ENCODE results near the gene CCDC51. TPM values are rescaled to one million over a fixed set of nuclear protein-coding genes. Genes with fewer than 3 reads are reported as not detected.
"Not testable (repeated sequence)": the region's sequence is repeated elsewhere in the genome, so short reads cannot be mapped to it uniquely, and the experiment has no call there.

The CCDC51 gene, protein sequence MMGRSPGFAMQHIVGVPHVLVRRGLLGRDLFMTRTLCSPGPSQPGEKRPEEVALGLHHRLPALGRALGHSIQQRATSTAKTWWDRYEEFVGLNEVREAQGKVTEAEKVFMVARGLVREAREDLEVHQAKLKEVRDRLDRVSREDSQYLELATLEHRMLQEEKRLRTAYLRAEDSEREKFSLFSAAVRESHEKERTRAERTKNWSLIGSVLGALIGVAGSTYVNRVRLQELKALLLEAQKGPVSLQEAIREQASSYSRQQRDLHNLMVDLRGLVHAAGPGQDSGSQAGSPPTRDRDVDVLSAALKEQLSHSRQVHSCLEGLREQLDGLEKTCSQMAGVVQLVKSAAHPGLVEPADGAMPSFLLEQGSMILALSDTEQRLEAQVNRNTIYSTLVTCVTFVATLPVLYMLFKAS
- polyA plus RNA-seq, result 10 to 100 TPM in 1 of 2 donors, 1 to 10 TPM in 1; 7.0 to 15.5 TPM

DNA sequence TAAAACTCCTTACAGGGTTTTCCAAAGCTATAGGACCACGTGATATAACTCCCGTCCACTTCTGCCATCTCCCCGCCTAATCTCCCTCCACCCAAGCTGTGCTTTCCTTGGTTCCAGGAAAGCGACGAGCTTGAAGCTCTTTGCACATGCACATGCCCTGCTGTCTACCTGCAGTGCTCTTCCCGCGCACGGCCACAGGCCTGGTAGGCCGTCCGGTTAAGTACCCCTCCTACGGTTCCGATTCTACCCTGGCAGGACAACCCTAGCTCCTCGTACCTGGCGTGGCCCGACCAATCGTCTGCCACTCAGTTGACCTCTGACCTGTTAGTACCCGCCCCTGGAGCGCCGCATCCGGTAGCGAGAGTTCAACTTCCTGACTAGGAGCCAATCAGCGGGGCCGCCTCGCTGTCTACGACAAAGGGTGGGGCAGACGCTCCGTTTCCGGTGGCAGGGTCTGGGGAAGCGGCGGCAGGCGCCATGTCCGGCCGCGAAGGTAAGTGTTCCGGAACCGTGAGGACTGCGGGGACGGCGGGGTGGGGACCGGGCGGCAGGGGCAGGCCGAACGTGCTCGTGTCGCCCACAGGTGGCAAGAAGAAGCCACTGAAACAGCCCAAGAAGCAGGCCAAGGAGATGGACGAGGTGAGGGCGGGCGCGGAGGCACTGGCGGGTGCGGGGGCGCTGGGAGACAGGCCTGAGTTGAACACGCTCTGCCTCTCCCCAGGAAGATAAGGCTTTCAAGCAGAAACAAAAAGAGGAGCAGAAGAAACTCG lies at the start of gene CCDC51, which contains the start of gene TMA7:
Gene CCDC51, minus strand, starts transcription at position 300 of the 770 bp plus-strand sequence. CDS start 4,991 bp downstream, outside the sequence.
Gene TMA7, plus strand, starts transcription at position 438 of the 770 bp plus-strand sequence. Its CDS starts 40 bp downstream, at position 478.
- 0 to 1% methylated on average over 54 of the region's 54 CpGs for WGBS, 2 donors
- no peaks in the 10 kb centered on the region for H3K27me3 ChIP-seq (ENCODE audit: control insufficient read depth in 1 of 2, insufficient read depth in 2 of 2, low read length in 2 of 2)
- peak within 1 kb of the TSS; percentile 95 to 96 for H3K27ac ChIP-seq (ENCODE audit: low read depth in 2 of 2, low read length in 1 of 2)
- H3K4me1 ChIP-seq (ENCODE audit: control insufficient read depth in 2 of 2, insufficient read depth in 2 of 2, low read length in 1 of 2), result peaks cover 0 to 5% of the 10 kb centered on the region in 2 donors
- peaks cover 3 to 12% of the 10 kb centered on the region in 2 donors for H3K36me3 ChIP-seq (ENCODE audit: control insufficient read depth in 2 of 2, insufficient read depth in 2 of 2, low read length in 1 of 2)
- H3K9me3 ChIP-seq (ENCODE audit: control insufficient read depth in 2 of 2, insufficient read depth in 1 of 2, low read depth in 1 of 2, low read length in 1 of 2), result no peaks in the 10 kb centered on the region
- peak within 1 kb of the TSS; percentile 66 to 84 for H3K4me3 ChIP-seq (ENCODE audit: low read depth in 1 of 2, low read length in 2 of 2)

DNA sequence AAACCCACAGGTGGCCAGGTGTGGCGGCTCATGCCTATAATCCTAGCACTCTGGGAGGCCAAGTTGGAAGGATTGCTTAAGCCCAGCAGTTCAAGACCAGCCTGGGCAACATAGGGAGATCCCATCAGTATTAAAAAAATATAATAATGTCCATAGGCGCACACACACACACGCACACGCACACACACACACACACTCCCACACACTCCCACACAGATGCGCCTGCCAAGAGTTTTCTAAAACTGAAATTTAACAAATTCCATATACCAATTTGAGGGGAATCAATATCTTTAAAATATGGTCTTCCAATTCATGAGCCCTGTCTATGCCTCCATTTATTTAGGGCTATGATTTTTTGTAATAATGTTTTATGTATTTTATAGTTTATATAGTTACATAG lies 47.0 kb upstream of the CCDC51 start:
- Histone ChIP-seq H3K4me3 (ENCODE audit: low read depth in 1 of 2, low read length in 2 of 2) (no peak overlapping the region), H3K9me3 (ENCODE audit: control insufficient read depth in 2 of 2, insufficient read depth in 1 of 2, low read depth in 1 of 2, low read length in 1 of 2) (no peaks in the 10 kb centered on the region), H3K36me3 (ENCODE audit: control insufficient read depth in 2 of 2, insufficient read depth in 2 of 2, low read length in 1 of 2) (peaks cover 0 to 3% of the 10 kb centered on the region in 2 donors), H3K27ac (ENCODE audit: low read depth in 2 of 2, low read length in 1 of 2) (no peak overlapping the region), H3K27me3 (ENCODE audit: control insufficient read depth in 1 of 2, insufficient read depth in 2 of 2, low read length in 2 of 2) (no peaks in the 10 kb centered on the region), H3K4me1 (ENCODE audit: control insufficient read depth in 2 of 2, insufficient read depth in 2 of 2, low read length in 1 of 2) (no peaks in the 10 kb centered on the region)
- WGBS, 2 donors, result 91 to 95% methylated on average over 5 of the region's 5 CpGs

DNA sequence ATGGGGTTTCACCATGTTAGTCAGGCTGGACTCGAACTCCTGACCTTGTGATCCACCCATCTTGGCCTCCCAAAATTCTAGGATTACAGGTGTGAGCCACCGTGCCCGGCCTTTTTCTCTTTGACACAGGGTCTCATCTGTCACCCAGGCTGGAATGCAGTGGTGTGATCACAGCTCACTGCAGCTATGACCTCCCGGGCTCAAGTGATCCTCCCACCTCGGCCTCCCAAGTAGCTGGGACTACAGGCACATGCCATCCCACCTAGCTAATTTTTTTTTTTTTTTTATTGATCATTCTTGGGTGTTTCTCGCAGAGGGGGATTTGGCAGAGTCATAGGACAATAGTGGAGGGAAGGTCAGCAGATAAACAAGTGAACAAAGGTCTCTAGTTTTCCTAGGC lies 42.9 kb upstream of the CCDC51 start:
- not testable (repeated sequence) for H3K36me3 ChIP-seq (ENCODE audit: control insufficient read depth in 2 of 2, insufficient read depth in 2 of 2, low read length in 1 of 2); H3K4me1 ChIP-seq (ENCODE audit: control insufficient read depth in 2 of 2, insufficient read depth in 2 of 2, low read length in 1 of 2); H3K27ac ChIP-seq (ENCODE audit: low read depth in 2 of 2, low read length in 1 of 2); H3K27me3 ChIP-seq (ENCODE audit: control insufficient read depth in 1 of 2, insufficient read depth in 2 of 2, low read length in 2 of 2); H3K9me3 ChIP-seq (ENCODE audit: control insufficient read depth in 2 of 2, insufficient read depth in 1 of 2, low read depth in 1 of 2, low read length in 1 of 2); H3K4me3 ChIP-seq (ENCODE audit: low read depth in 1 of 2, low read length in 2 of 2)
- WGBS, 2 donors, result 91 to 95% methylated on average over 6 of the region's 6 CpGs

DNA sequence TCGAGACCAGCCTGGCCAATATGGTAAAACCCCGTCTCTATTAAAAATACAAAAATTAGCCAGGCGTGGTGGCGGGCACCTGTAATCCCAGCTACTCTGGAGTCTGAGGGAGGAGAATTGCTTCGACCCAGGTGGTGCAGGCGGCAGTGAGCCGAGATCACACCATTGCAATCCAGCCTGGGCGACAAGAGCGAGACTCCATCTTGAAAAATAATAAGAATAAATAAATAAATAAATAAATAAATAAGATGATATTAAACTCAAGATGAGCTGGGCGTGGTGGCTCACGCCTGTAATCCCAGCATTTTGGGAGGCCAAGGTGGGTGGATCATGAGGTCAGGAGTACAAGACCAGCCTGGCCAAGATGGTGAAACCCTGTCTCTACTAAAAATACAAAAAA lies 41.0 kb upstream of the CCDC51 start:
- H3K27ac ChIP-seq (ENCODE audit: low read depth in 2 of 2, low read length in 1 of 2); H3K4me3 ChIP-seq (ENCODE audit: low read depth in 1 of 2, low read length in 2 of 2); H3K36me3 ChIP-seq (ENCODE audit: control insufficient read depth in 2 of 2, insufficient read depth in 2 of 2, low read length in 1 of 2); H3K27me3 ChIP-seq (ENCODE audit: control insufficient read depth in 1 of 2, insufficient read depth in 2 of 2, low read length in 2 of 2); H3K4me1 ChIP-seq (ENCODE audit: control insufficient read depth in 2 of 2, insufficient read depth in 2 of 2, low read length in 1 of 2); H3K9me3 ChIP-seq (ENCODE audit: control insufficient read depth in 2 of 2, insufficient read depth in 1 of 2, low read depth in 1 of 2, low read length in 1 of 2): not testable (repeated sequence)
- WGBS, 2 donors, result 96 to 97% methylated on average over 11 of the region's 11 CpGs

DNA sequence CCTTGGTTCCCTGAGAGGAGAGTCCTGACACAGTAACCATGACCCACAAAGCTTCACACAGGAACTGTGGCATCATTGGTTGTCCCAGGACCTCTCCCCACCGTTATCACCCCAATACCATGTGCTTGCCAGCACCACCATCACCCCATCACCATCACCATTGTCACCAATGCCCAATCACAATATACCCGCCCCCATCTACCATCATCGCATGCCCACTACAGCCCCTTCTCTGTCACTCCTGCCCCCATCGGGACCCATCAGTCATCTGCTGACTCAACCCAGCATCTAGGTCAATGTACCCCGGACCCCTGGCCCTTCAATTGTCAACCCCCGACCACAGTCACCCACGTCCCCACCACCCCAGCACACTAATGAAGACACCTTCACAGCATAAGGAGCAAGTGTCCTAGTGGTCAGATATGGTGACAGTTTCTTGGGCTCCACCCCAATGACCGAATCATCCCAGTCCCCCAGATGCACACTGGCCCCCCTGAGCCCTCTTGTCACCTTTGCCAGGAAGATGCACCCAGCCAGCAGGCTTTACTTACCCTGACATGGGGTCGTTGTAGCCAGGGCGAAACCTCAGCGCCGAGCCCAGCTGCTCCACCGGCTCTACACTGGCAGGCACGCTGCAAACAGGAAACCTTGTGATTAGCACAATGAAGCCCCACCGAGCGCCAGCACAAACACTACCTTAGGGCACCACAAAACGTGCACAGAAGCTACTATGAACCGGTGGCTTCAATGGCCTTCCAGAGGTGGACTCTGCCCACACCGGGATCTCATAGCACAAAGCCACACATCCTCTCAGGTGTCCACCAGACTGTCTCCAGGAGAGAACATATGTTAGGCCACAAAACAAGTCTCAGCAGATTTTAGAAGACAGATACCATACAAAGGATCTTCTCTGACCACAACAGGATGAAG lies 39.0 kb upstream of the CCDC51 start:
- Histone ChIP-seq H3K4me3 (ENCODE audit: low read depth in 1 of 2, low read length in 2 of 2) (peak overlapping the region in 1 of 2 donors; percentile 4), H3K27ac (ENCODE audit: low read depth in 2 of 2, low read length in 1 of 2) (peak overlapping the region; percentile 20 to 52), H3K36me3 (ENCODE audit: control insufficient read depth in 2 of 2, insufficient read depth in 2 of 2, low read length in 1 of 2) (peaks cover 0 to 13% of the 10 kb centered on the region in 2 donors), H3K9me3 (ENCODE audit: control insufficient read depth in 2 of 2, insufficient read depth in 1 of 2, low read depth in 1 of 2, low read length in 1 of 2) (no peaks in the 10 kb centered on the region), H3K27me3 (ENCODE audit: control insufficient read depth in 1 of 2, insufficient read depth in 2 of 2, low read length in 2 of 2) (no peaks in the 10 kb centered on the region), H3K4me1 (ENCODE audit: control insufficient read depth in 2 of 2, insufficient read depth in 2 of 2, low read length in 1 of 2) (peaks cover 0 to 2% of the 10 kb centered on the region in 2 donors)
- 70 to 78% methylated on average over 19 of the region's 19 CpGs for WGBS, 2 donors

DNA sequence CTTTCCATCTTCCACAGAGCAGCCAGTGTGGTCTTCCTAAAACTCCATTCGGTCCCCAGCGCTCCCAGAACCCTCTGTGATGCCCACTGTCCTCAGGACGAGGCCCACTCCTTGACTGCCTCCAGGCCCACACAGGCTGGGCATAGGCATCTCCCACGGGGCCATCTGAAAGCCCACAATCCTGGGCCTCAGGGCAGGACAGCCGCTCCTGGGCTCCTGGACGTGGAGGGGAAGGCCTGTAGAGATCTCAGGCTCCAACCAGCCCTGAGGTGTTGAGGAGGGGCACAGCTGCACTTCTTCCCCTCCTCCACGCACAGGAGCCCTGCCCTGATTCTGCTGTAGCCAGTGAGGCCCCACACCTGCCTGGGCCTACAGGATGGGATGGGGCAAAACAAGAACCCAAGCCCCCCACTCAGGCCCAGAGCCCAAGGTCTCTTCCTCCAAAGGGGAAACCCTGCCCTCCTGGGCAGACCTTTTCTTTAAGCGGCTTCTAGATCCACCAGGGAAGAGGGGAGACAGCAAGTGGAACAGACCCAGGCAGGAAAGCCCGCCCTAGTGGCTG lies 38.1 kb upstream of the CCDC51 start:
- H3K36me3 ChIP-seq (ENCODE audit: control insufficient read depth in 2 of 2, insufficient read depth in 2 of 2, low read length in 1 of 2), result peaks cover 0 to 13% of the 10 kb centered on the region in 2 donors

DNA sequence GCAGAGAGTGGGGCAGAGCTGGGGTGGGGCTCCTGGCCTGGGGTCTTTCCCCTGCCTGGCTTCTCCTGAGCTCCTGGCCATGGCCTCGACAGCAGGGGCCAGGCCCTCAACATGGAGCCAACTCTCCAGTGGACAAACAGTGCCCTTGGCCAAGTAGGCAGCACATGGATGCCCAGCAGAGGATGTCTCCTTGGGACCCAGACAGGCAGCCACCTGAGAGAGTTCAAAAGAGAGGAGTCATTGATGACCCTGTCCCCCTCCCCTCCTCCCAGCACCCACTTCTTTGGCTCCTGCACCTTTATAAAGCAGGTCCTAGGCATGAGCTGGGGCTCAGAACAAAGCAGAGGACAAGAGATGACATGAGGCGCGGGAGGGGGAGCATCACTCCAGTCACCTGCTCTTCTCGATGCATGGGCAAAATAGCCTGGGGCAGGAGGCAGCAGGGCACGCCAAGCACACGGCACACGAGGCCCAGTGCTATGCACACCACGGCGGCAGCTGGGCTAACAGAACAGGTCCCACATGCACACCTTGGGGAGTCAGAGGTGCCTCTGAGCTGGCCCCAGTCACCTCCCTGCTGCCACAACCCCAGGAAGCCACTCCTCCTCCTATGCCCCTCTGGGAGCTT lies 36.6 kb upstream of the CCDC51 start:
- Histone ChIP-seq H3K9me3 (ENCODE audit: control insufficient read depth in 2 of 2, insufficient read depth in 1 of 2, low read depth in 1 of 2, low read length in 1 of 2) (no peaks in the 10 kb centered on the region), H3K27ac (ENCODE audit: low read depth in 2 of 2, low read length in 1 of 2) (no peak overlapping the region), H3K4me1 (ENCODE audit: control insufficient read depth in 2 of 2, insufficient read depth in 2 of 2, low read length in 1 of 2) (peaks cover 2 to 4% of the 10 kb centered on the region in 2 donors), H3K4me3 (ENCODE audit: low read depth in 1 of 2, low read length in 2 of 2) (no peak overlapping the region), H3K36me3 (ENCODE audit: control insufficient read depth in 2 of 2, insufficient read depth in 2 of 2, low read length in 1 of 2) (peaks cover 0 to 13% of the 10 kb centered on the region in 2 donors), H3K27me3 (ENCODE audit: control insufficient read depth in 1 of 2, insufficient read depth in 2 of 2, low read length in 2 of 2) (no peaks in the 10 kb centered on the region)
- WGBS, 2 donors, result 59 to 70% methylated on average over 9 of the region's 9 CpGs

More for the DNA sequence above, 38.1 kb upstream of the CCDC51 start:
- Histone ChIP-seq H3K4me1 (ENCODE audit: control insufficient read depth in 2 of 2, insufficient read depth in 2 of 2, low read length in 1 of 2) (peaks cover 2 to 4% of the 10 kb centered on the region in 2 donors), H3K27ac (ENCODE audit: low read depth in 2 of 2, low read length in 1 of 2) (peak overlapping the region in 1 of 2 donors; percentile 27), H3K4me3 (ENCODE audit: low read depth in 1 of 2, low read length in 2 of 2) (no peak overlapping the region), H3K9me3 (ENCODE audit: control insufficient read depth in 2 of 2, insufficient read depth in 1 of 2, low read depth in 1 of 2, low read length in 1 of 2) (no peaks in the 10 kb centered on the region), H3K27me3 (ENCODE audit: control insufficient read depth in 1 of 2, insufficient read depth in 2 of 2, low read length in 2 of 2) (no peaks in the 10 kb centered on the region)
- WGBS, 2 donors, result 84% methylated on average over 9 of the region's 9 CpGs

DNA sequence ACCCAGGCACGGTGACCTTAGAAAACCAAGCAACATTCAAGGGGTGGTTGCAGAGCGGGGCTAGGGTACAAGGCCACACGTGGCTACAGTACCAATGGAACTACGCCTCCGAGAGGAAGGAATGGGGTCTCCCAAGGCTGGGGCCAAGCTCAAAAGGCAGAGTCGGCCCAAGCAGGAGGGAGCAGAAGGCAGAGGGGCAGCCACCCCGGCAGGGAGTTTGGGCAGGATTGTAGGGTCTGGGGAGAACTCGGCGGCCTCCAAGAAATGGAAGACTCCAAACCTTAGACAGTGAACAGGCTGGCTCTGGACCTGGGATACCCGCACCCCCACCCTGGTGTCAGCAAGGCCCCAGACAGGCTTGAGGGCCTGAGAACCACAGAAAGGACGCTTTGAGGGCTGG lies 35.3 kb upstream of the CCDC51 start:
- Histone ChIP-seq H3K27ac (ENCODE audit: low read depth in 2 of 2, low read length in 1 of 2) (peak overlapping the region in 1 of 2 donors; percentile 30), H3K27me3 (ENCODE audit: control insufficient read depth in 1 of 2, insufficient read depth in 2 of 2, low read length in 2 of 2) (no peaks in the 10 kb centered on the region), H3K36me3 (ENCODE audit: control insufficient read depth in 2 of 2, insufficient read depth in 2 of 2, low read length in 1 of 2) (peaks cover 0 to 15% of the 10 kb centered on the region in 2 donors), H3K4me1 (ENCODE audit: control insufficient read depth in 2 of 2, insufficient read depth in 2 of 2, low read length in 1 of 2) (peaks cover 4 to 6% of the 10 kb centered on the region in 2 donors), H3K4me3 (ENCODE audit: low read depth in 1 of 2, low read length in 2 of 2) (no peak overlapping the region), H3K9me3 (ENCODE audit: control insufficient read depth in 2 of 2, insufficient read depth in 1 of 2, low read depth in 1 of 2, low read length in 1 of 2) (no peaks in the 10 kb centered on the region)
- WGBS, 2 donors, result 82 to 86% methylated on average over 11 of the region's 11 CpGs

Measured in esophagus (tissue), 2 donors.